HG03103 (cell line): ENCODE data around the gene IL1R2.

Experiments
- ATAC-seq: cut with Tn5 transposase; IDR thresholded peaks from one replicate; pipeline ENCODE4 v1.9.1; 2021; ENCODE audit warnings: low read depth; ENCODE audit not compliant: unreplicated experiment

Gene IL1R2, protein sequence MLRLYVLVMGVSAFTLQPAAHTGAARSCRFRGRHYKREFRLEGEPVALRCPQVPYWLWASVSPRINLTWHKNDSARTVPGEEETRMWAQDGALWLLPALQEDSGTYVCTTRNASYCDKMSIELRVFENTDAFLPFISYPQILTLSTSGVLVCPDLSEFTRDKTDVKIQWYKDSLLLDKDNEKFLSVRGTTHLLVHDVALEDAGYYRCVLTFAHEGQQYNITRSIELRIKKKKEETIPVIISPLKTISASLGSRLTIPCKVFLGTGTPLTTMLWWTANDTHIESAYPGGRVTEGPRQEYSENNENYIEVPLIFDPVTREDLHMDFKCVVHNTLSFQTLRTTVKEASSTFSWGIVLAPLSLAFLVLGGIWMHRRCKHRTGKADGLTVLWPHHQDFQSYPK

DNA sequence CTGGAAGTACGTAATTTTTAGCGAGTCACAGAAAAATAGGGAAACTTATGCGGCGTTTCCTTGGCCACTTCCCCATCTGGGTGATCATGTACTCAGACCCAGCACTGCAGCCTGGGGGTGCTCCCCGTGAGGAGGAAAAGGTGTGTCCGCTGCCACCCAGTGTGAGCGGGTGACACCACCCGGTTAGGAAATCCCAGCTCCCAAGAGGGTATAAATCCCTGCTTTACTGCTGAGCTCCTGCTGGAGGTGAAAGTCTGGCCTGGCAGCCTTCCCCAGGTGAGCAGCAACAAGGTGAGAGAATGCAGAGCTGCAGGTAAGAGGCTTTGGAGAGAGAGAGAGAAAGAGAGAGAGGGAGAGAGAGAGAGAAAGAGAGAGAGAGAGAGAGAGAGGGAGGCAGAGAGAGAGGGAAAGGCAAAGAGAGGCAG is at the start of gene IL1R2:
Gene IL1R2 (plus strand): TSS at position 240 of the 425 bp plus-strand sequence. CDS start 16,616 bp downstream, outside the sequence.
- ATAC-seq = no peak

- no peak for ATAC-seq
Measured at GRCh38 chr2:101942851-101943250, 48.9 kb upstream of the IL1R2 start.

GRCh38 chr2:101946372-101947039 is 45.3 kb upstream of the IL1R2 start:
- ATAC-seq = no peak

DNA sequence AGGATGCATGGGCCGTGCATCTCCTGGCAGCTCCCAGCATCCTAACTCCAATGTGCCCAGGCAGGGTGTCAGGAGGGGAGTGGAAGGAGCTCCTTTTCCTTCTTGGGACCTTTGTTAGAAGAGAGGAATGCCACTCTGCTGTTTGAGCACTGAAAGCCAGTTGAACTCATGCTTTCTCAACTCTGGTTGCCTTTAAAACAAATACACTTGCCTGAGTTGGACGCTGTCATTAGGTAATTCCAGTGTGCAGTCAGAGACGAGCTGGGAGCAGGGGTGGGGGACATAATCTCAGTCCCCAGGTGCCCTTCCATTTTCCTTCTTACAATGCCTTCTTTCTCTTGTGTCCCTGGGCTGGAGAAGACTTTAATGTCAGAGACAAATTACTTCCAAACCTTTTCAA is 44.4 kb upstream of the IL1R2 start:
- no peak for ATAC-seq

DNA sequence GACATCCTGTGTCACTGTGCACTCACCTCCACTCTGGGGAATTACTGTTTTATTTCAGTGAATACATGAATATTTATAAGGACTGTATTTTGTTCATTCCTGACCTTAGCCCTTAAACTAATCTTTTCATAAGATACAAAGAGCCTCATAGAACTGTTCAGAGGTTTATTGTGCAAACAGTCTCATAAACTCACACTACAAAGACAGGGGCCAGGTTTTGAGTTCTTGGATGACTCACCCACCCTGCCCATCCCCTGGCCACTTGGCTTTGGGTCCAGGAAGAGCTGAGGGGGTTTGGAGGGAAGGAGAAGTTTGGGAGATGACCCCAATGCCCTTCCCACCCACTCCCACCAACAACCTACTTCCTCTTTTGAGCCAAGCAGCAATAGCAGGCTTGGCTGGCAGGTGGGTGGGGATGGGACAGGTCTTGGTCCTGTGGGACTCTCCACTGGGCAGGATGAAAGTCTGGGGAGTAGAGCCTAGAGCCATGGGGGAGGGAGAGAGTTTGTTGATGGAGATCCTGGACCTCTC is 43.1 kb upstream of the IL1R2 start:
- ATAC-seq = no peak

- ATAC-seq = no peak
Measured at GRCh38 chr2:101949304-101949703, 42.5 kb upstream of the IL1R2 start.

- ATAC-seq = no peak
Measured at GRCh38 chr2:101951296-101951695, 40.5 kb upstream of the IL1R2 start.

GRCh38 chr2:101952551-101952950 is 39.2 kb upstream of the IL1R2 start:
- no peak for ATAC-seq

DNA sequence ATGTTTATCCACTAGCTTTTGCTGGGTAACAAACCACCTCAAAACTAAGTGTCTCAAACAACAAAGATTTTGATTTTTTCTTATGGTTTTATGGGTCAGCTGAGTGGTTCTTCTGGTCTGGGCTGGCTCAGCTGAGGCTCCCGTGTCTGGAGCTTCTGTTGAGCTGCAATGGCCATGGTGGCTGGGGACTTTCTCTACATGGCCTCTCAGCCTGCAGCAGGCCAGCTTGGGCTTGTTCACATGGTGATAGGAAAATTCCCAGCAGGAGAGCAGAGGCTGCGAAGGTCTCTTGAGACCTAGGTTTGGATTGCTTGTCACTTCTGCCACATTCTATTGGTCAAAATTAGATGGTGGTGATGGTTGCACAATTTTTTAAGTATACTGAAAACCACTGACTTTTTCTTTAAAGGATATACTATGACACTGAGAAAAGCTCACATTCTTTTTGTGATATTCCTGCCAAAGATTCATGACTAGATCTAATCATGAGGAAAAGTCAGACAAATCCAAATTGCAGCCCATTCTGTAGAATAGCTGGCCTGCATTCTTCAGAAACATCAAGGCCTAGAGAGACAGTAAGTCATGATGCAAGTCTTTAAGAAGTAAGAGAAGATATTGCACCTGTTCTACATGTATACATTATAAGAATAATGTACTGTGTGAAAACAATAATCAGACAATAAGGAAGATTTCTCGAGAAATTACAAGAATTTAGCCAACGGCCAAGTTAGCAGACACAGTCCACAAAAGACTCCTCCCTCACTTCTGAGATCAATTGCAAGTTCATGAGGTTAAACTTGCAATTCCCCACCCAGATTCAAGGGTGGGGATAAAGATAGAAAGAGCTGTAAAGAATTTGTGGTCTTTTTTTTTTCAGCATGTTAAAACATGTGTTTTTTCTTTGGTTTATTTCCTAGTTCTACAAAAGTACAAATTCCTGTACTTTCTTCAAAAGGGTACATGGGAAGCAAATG is 35.0 kb upstream of the IL1R2 start:
- ATAC-seq = no peak

DNA sequence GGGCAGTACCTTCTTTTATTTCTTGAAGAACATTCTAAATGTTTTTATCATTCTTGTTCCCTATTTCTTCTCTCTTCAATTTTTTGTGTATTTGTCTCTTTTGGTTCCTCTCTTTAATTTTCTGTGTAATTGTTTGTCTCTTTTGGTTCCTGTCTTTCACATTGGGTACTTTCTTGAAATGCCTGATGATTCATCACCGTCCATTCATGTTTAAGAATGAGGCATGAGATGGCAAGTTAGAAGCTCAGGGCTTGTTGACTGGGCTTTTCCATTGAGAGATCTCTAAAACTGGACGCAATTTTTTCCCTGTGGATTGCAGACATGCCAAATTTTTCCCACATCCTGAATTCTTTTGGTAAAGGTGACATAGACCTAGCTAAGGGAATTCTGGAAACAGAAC is 33.7 kb upstream of the IL1R2 start:
- no peak for ATAC-seq

- no peak for ATAC-seq
Measured at GRCh38 chr2:101960819-101961337, 30.9 kb upstream of the IL1R2 start.

DNA sequence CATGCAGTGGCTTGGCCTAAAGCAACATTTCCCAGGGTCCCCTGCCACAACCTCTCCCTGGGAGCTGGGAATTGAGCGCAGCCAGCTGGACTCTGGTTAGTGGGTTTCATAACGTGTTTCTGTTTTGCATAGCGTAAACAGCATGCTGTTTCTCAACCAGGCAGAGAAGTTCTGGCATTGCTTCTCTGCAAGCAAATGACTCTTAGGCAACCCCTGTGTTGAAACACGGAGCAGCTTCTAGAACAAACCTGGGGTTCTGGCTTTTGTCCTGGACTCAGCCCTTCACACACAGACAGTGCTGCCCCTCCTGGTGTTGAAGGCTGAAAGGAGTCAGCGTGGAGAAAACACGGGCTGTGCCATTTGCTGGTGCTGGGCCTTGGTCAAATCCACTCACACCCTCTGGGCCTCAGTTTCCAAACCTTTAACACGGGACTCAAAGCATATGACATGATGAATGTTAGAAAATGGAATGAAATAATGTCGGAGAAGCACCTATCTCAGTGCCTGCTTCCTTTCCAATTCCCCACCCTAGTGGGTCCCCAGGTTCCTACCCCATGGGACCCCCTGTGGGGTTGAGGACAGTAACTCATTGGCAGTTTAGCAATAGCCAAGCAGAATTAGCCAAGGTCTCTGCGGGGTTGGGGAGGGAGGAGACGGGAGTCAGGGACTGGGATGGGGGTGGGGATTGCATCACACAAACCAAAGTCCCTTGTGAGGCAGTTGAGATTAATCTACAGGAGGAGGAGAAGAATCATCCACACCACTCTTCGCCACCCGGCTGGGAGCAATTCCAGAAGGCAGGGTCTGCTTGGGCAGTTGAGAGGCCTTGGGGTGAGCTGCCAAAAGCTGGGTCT is 30.2 kb upstream of the IL1R2 start:
- ATAC-seq = no peak

- no peak for ATAC-seq
Measured at GRCh38 chr2:101962309-101962708, 29.5 kb upstream of the IL1R2 start.

- no peak for ATAC-seq
Measured at GRCh38 chr2:101963198-101963597, 28.6 kb upstream of the IL1R2 start.

- no peak for ATAC-seq
Measured at GRCh38 chr2:101967826-101968513, 23.8 kb upstream of the IL1R2 start.

- no peak for ATAC-seq
Measured at GRCh38 chr2:101969723-101970122, 22.0 kb upstream of the IL1R2 start.

DNA sequence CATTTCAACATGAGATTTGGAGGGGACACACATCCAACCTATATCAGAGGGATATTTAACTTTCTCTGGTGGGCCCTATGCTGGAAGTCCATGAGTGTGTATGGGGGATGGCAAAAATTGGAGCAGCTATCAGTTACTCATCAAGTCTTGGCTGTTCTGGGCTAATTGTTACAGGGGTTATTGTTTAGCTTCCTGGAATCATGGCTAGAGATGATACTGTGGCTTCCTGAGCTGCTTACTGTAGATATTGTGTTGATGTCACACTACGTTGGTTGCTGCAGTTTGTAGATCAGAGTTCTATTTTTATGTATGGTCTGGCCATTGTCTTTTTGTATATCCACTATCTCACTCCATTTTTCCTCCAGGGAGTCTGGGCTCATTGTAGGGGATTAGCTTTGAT is 20.9 kb upstream of the IL1R2 start:
- ATAC-seq = no peak

GRCh38 chr2:101971836-101972235 is 19.9 kb upstream of the IL1R2 start:
- ATAC-seq = no peak
